ENCODE data around the gene IL1RL1.
A peak's percentile ranks its signal among the peaks of the same experiment; 100 is the strongest.

Gene IL1RL1

GRCh38 chr2:102269200-102269524 is 42.2 kb upstream of the IL1RL1 start:
- TF ChIP-seq CTCF (IDR thresholded peaks at IDR 0.05; ENCODE audit: low read depth, low read length) (no peak), MYC (IDR thresholded peaks at IDR 0.05; ENCODE audit: low read depth, low read length) (no peak), MAX (IDR thresholded peaks at IDR 0.05; ENCODE audit: low read depth, low read length) (no peak), POLR2A (IDR thresholded peaks at IDR 0.05; ENCODE audit: extremely low read depth, insufficient read length) (no peak)
- DNase-seq (ENCODE audit: low read depth), result no peak
- H3K4me3 ChIP-seq (ENCODE audit: low read depth, low read length), result no peak overlapping the region

- DNase-seq (ENCODE audit: low read depth), result no peak
- H3K4me3 ChIP-seq (ENCODE audit: low read depth, low read length), result no peak overlapping the region
- TF ChIP-seq CTCF (IDR thresholded peaks at IDR 0.05; ENCODE audit: low read depth, low read length), result no peak
- no peak for TF ChIP-seq MYC (IDR thresholded peaks at IDR 0.05; ENCODE audit: low read depth, low read length)
- TF ChIP-seq MAX (IDR thresholded peaks at IDR 0.05; ENCODE audit: low read depth, low read length), result no peak
- TF ChIP-seq POLR2A (IDR thresholded peaks at IDR 0.05; ENCODE audit: extremely low read depth, insufficient read length), result no peak
Observed at GRCh38 chr2:102271844-102272243, 39.5 kb upstream of the IL1RL1 start.

- H3K4me3 ChIP-seq (ENCODE audit: low read depth, low read length), result no peak overlapping the region
- no peak for DNase-seq (ENCODE audit: low read depth)
- TF ChIP-seq MAX (IDR thresholded peaks at IDR 0.05; ENCODE audit: low read depth, low read length) (no peak), CTCF (IDR thresholded peaks at IDR 0.05; ENCODE audit: low read depth, low read length) (no peak), MYC (IDR thresholded peaks at IDR 0.05; ENCODE audit: low read depth, low read length) (no peak), POLR2A (IDR thresholded peaks at IDR 0.05; ENCODE audit: extremely low read depth, insufficient read length) (no peak)
Observed at GRCh38 chr2:102273619-102274211, 37.6 kb upstream of the IL1RL1 start.

GRCh38 chr2:102276549-102277201 is 34.7 kb upstream of the IL1RL1 start:
- no peak for DNase-seq (ENCODE audit: low read depth)
- no peak overlapping the region for H3K4me3 ChIP-seq (ENCODE audit: low read depth, low read length)
- TF ChIP-seq MAX (IDR thresholded peaks at IDR 0.05; ENCODE audit: low read depth, low read length), result no peak

- DNase-seq (ENCODE audit: low read depth), result no peak
- TF ChIP-seq MAX (IDR thresholded peaks at IDR 0.05; ENCODE audit: low read depth, low read length), result no peak
- TF ChIP-seq MYC (IDR thresholded peaks at IDR 0.05; ENCODE audit: low read depth, low read length), result no peak
- no peak for TF ChIP-seq CTCF (IDR thresholded peaks at IDR 0.05; ENCODE audit: low read depth, low read length)
- TF ChIP-seq POLR2A (IDR thresholded peaks at IDR 0.05; ENCODE audit: extremely low read depth, insufficient read length), result no peak
- H3K4me3 ChIP-seq (ENCODE audit: low read depth, low read length), result no peak overlapping the region
Observed at GRCh38 chr2:102277202-102277700, 34.1 kb upstream of the IL1RL1 start.

- DNase-seq (ENCODE audit: low read depth), result peak; percentile 43
- H3K4me3 ChIP-seq (ENCODE audit: low read depth, low read length), result no peak overlapping the region
- no peak for TF ChIP-seq POLR2A (IDR thresholded peaks at IDR 0.05; ENCODE audit: extremely low read depth, insufficient read length)
- TF ChIP-seq MAX (IDR thresholded peaks at IDR 0.05; ENCODE audit: low read depth, low read length), result no peak
- no peak for TF ChIP-seq MYC (IDR thresholded peaks at IDR 0.05; ENCODE audit: low read depth, low read length)
- no peak for TF ChIP-seq CTCF (IDR thresholded peaks at IDR 0.05; ENCODE audit: low read depth, low read length)
Observed at GRCh38 chr2:102278720-102279390, 32.5 kb upstream of the IL1RL1 start.
